Astrocyte of the spinal cord (primary cell): ENCODE results near the gene BCKDHB.

Experiments
- DNase-seq: peaks from one replicate; pipeline ENCODE4 v3.0.0; 2011; ENCODE audit warnings: low read depth, low spot score
- H3K4me3 ChIP-seq: 2 replicates; pipeline ENCODE4 v1.5.1; 2011; ENCODE audit warnings: low read depth, mild to moderate bottlenecking, low read length, moderate library complexity
- in situ Hi-C: cut with HindIII; loops from 2 replicates; pipeline ENCODE4 v1.10.0; 2017; ENCODE audit warnings: low sequenced_read_pairs
- TF ChIP-seq, protein P1 (sequence below): IDR thresholded peaks from 2 replicates; pipeline ENCODE4 v1.5.1; 2012; ENCODE audit warnings: low read depth, mild to moderate bottlenecking, low read length, inconsistent platforms

Gene BCKDHB

DNA sequence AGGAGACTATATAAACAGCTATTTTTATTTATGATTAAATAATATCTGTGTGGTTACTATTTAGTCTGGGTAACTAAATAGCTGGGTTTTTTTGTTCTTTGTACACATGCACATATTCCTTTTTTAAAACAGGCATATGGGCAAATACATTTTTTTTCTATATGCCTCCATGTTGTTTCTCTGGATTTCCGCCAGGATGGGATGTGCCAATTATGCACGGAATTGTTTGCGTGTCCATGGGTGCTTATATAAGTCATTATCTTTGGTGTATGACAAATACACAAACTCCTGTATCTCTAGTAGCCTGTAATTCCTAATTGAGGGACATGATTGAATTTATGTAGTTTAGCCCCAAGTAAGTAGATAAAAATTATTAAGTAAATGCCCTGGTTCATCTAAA is 226.9 kb downstream of the BCKDHB start:
- in situ Hi-C loops: no loop called here
- TF ChIP-seq, protein P1, sequence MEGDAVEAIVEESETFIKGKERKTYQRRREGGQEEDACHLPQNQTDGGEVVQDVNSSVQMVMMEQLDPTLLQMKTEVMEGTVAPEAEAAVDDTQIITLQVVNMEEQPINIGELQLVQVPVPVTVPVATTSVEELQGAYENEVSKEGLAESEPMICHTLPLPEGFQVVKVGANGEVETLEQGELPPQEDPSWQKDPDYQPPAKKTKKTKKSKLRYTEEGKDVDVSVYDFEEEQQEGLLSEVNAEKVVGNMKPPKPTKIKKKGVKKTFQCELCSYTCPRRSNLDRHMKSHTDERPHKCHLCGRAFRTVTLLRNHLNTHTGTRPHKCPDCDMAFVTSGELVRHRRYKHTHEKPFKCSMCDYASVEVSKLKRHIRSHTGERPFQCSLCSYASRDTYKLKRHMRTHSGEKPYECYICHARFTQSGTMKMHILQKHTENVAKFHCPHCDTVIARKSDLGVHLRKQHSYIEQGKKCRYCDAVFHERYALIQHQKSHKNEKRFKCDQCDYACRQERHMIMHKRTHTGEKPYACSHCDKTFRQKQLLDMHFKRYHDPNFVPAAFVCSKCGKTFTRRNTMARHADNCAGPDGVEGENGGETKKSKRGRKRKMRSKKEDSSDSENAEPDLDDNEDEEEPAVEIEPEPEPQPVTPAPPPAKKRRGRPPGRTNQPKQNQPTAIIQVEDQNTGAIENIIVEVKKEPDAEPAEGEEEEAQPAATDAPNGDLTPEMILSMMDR: no peak

DNA sequence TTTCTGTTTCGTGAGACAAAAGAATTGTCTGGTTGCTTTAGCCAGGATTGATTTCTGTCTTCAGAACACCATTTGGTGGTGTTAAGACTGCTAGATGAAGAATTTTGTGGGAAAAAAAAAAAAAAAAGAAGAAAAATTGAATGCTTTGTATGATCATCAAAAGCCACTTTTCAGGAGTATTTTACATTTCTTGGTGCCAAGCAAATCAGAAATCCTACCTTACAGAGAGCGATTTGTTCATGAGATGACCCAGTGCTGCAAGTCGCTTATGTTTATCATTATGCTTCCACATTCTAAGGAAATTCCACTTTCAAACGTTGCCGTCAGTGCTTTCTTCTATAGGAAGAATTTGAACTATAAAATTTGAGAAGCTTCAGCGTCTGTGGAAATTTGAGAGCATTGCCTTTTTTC is 228.7 kb downstream of the BCKDHB start:
- TF ChIP-seq, protein P1: no peak
- DNase-seq: no peak
- in situ Hi-C loops: no loop called here
- peak overlapping the region; percentile 14 for H3K4me3 ChIP-seq

More for the DNA sequence above, 226.9 kb downstream of the BCKDHB start:
- no peak overlapping the region for H3K4me3 ChIP-seq
- DNase-seq: no peak

DNA sequence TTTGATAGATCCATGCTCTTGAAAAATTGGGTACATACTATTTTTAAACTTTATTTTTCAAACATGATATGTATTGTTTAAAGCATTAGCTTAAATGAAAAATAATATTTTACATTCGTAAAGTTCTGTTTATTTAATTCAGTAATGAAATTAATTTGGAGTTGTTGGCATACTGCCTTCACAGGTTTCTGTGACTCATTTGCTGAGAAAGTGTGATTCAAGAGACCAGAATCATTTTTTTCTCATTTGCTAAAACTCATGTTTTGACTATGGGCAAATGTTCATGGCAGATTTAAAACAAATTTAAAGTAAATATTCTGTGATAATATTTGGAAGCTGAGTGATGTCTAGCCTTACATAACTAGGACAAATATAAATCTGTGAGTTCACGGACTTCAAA is 230.4 kb downstream of the BCKDHB start:
- DNase-seq: no peak
- H3K4me3 ChIP-seq: no peak overlapping the region
- TF ChIP-seq, protein P1: no peak
- in situ Hi-C loops: no loop called here

DNA sequence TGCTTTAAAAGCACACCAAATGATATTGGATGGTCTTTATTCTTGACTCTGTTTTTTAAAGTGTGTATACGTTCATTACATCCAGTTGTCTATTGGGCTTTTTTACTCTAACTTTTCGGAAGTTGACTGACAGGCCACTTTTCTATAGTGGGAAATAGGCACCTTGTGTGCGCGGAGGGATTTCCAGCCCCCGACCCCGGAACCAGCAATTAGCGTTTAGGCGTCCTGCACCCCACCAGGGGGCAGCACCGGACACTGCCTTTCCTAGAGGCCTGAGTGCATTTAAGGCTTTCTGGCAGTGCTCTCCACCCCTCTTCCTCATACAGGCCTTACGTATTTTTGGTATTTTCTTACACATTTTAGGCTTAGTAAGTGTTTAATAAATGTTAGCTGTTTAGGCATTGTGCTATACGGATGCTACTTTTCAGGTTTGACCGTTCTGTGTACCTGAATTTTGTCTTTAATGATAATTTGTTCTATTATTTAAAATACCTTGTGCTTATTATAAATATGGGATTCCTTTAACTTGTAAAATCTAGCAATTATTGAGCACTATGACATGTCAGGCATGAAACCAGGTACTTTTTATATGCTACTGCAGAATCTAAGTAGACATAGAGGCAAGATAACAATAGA is 231.8 kb downstream of the BCKDHB start:
- TF ChIP-seq, protein P1: peak; percentile 82
- DNase-seq: peak; percentile 53
- H3K4me3 ChIP-seq: no peak overlapping the region
- in situ Hi-C loops: no loop called here

DNA sequence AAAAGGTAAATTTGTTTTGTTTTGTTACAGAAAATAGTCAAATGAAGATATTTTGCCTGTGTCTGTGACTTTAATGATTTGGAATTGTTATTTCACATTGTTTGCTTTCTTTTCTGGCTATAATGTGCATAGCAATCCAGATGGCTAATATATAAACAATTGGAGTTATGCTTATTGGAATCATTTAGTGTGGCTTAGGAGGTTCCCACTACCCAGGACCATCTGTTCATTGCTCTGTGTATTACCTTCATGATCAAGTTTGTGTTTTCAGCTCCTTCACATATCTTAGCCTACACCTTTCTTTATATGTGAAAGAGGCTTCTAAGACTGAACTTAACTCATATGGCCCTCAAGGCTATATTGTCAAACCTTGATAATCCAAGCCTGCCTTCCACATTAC is 232.9 kb downstream of the BCKDHB start:
- in situ Hi-C loops: no loop called here
- H3K4me3 ChIP-seq: no peak overlapping the region
- TF ChIP-seq, protein P1: no peak
- no peak for DNase-seq

DNA sequence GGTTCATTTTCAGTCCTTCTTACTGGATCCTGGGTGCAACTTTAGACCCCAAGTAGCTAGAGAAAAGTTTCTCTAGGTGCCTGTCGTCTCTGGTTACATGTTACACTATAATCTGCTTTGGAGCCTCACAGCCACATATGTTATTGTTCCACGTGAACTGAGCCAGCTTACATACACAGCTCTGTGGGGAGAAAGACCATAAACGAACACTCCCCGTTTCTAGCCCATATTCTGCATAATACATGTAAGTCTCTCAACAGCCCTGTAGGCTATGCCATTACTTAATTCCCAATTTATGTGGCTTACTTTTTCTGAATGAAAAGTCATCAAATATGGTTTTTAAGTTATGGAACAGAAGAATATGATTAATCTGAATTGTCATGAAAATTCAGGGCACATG is 233.8 kb downstream of the BCKDHB start:
- in situ Hi-C loops: no loop called here
- TF ChIP-seq, protein P1: no peak
- DNase-seq: no peak
- no peak overlapping the region for H3K4me3 ChIP-seq
